Measurements from ENCODE around the gene CLEC12A.
"Not testable (repeated sequence)": the region's sequence is repeated elsewhere in the genome, so short reads cannot be mapped to it uniquely, and the experiment has no call there.

The CLEC12A gene

GRCh38 chr12:9971181-9971580 lies at the start of gene CLEC12A:
CLEC12A (plus strand) TSS chr12:9971409; CDS start chr12:9971597, 188 bp downstream.
- no peak for DNase-seq

DNA sequence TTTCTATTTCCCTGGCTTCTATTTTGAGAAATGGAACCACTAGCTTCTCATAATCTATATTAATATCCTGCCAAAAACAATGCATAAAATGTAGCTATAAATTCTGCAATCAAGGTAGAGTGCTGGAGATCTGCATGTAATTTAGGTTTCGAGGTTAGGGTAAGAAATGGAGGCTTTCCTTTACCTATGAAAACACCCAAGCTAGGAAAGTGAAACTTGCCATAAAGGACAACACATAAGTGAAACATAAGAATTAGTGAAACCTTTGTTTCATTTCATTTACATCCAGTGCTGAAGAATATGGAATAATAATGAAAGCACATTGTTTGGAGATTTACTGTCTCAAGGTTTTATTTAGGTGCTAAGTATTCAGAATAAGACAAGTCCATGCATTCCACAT lies 48.8 kb upstream of the CLEC12A start:
- no peak for DNase-seq

DNA sequence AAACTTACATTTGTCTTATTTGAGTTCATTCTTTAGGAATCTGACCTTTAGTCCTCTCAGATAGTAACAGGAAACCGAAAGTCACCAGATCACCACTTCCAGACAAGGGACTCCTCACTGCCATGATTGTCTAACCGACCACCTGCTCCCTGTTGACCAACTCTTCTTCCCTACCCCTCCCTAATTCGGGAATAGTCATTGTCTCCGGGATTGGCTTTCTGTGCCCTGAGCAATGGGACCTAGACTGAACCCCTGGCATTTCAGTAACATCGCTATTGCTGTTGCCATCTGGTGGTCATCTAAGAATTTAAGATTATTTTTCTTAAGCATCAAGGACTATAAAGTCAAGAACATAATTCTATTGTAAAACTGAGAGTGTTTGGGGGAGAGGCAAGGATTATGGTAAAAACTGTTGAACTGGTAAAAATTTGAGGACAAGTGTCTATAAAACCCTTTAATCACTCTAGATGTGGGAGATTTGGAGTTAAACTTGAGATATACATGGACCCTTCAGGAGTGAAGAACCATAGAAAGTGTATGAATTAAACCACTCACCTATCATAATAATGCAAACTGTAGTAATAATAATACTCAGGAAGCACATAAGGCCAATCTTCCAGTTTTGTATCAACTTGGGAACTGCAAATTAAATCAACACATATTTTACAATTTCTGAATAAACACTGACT lies 45.4 kb upstream of the CLEC12A start:
- DNase-seq: peak; percentile 50

GRCh38 chr12:9926876-9927275 lies 44.3 kb upstream of the CLEC12A start:
- no peak for DNase-seq

GRCh38 chr12:9928607-9929006 lies 42.6 kb upstream of the CLEC12A start:
- DNase-seq: no peak

DNA sequence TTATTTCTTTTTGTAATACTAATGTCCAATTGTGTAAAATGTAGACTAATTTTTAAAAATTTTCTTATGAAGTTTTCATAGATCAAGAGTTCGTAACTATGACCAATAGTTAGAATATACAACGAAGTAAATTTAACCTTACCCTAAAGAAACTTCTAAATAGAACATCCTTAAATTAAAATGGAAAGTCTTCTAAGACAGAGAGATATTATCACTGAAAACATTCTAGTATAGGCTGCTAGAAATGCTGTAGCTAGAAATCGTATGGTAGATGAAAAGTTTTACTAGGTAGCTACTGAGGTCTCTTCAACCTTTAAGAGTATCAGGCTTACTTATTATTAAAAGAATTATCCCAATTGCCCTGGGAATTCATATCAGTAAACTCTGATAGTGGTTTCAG lies 40.0 kb upstream of the CLEC12A start:
- no peak for DNase-seq

DNA sequence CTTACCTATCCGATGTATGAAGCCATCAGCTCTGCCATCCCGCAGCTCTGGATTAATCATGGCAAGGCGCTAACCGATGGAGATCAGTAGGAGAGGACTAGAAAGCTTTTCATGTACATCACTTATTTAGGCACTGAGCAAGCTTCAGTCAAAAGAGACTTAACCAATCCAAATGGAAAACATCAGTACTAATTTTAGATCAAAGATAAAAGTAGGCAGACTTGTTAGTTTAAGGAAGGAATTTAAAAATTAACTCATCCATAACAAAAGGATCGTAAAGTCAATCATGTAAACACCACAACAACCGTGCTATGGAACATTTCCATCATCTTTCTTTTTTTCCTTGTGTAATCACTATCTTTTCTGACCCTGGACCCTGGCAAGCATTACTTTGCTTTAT lies 38.9 kb upstream of the CLEC12A start, which contains the start of gene CLEC2A:
TSS of gene CLEC2A (minus strand) at position 101 of the 400 bp plus-strand sequence. CDS start at position 60, 41 bp downstream.
- no peak for DNase-seq

- no peak for DNase-seq
Observed at GRCh38 chr12:9933958-9934357, 37.3 kb upstream of the CLEC12A start.

DNA sequence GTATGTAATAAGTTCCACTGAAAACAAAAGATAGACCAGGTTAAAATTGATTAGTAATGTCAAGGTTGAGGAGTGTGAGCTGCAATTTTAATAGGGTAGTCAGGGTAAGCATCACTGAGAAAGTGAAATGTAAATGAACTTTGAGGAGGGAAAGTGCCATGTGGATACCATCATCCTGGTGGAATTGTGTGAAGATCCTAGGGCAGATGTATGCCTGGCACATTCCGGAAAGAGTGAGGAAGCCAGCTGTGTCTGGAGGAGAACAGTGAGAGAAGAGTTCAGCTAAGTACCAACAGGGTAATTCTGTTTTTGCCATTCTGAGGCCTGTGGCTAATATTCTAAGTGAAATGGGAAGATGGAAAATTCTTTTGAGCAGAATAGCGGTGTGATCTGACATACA lies 36.2 kb upstream of the CLEC12A start:
- DNase-seq: no peak

GRCh38 chr12:9936591-9936990 lies 34.6 kb upstream of the CLEC12A start:
- DNase-seq: no peak

GRCh38 chr12:9940375-9940774 lies 30.8 kb upstream of the CLEC12A start:
- no peak for DNase-seq

- no peak for DNase-seq
Observed at GRCh38 chr12:9941838-9942237, 29.4 kb upstream of the CLEC12A start.

DNA sequence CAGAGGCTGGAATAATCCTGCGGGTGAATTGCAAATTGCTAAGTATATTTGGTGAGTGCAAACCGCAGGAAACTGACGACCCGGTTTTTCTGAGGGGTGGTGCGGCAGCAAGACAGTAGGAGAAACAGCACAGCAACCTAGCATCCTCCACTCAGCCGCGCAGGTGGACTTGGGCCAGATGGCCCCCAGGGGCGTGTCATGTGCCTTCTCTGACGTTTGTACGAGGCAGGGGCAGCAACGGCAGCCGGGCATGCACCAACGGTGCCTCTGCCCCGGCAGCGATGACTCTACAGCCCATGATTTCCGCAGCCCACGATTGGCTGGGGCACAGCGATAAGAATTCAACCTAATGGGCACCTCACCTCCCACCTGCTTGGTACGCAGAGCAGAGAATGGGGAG lies 28.0 kb upstream of the CLEC12A start:
- DNase-seq: no peak

GRCh38 chr12:9944391-9944790 lies 26.8 kb upstream of the CLEC12A start:
- DNase-seq: no peak

- DNase-seq: no peak
Observed at GRCh38 chr12:9947674-9948073, 23.5 kb upstream of the CLEC12A start.

- DNase-seq: no peak
Observed at GRCh38 chr12:9948606-9949296, 22.5 kb upstream of the CLEC12A start.

DNA sequence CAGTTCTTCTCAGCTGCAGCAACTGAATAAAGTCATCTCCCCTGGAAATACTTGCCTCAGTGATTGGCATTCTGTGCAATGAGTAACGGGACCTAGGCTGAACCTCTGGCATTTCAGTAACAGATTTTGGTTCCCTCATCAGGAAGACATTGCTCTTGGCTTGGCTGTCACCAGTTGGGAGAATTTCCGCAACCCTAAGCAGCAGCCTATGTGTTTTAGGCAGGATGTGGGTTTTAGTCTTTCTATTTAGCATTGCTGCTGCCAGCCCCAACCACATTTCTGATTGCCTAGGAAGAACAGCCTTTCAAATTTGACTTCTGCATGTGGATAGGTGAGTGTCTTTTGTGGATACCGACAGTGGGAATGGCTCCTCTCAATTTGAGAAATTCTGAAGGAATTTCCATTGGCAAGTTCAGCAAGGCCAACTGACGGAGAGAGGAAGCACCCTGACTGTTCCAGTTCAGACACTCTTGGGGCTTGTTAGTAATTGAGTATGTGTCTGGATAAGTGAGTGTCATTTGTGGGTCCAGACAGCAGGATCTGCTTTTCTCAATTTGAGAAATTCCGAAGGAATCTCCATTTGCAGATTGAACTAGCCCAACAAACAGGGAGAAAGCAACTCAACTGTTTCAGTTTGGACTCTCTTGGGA lies 20.1 kb upstream of the CLEC12A start:
- no peak for DNase-seq

GRCh38 chr12:9952954-9953729 lies 18.1 kb upstream of the CLEC12A start:
- not testable (repeated sequence) for DNase-seq

DNA sequence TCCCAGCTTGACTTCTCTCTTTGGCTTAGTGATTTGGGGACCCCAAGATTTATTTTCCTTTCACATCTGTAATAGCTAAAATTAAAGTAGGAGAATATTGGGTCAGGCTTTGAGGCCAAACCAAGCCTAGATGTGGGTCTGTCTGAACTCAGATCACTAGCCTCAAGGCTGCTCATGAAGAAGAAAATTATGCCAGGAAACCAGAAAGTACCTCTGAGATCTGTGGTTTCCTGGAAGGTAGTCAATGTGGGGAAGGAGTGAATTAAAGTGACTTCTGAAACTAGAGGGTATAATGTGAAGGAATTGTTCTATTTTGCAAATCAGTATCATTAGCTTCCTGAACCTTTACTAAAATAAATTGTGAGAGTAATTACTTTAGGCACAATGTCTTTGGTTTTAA lies 13.4 kb upstream of the CLEC12A start:
- no peak for DNase-seq

GRCh38 chr12:9960590-9960989 lies 10.6 kb upstream of the CLEC12A start:
- DNase-seq: no peak

- DNase-seq: no peak
Observed at GRCh38 chr12:9961106-9961505, 10.1 kb upstream of the CLEC12A start.

- DNase-seq: no peak
Observed at GRCh38 chr12:9961901-9962300, 9.3 kb upstream of the CLEC12A start.

GRCh38 chr12:9969673-9970072 lies 1.5 kb upstream of the CLEC12A start:
- no peak for DNase-seq

Measured in kidney glomerular epithelial cell (primary cell).